Measurements from ENCODE around the gene C14orf180.

C14orf180 gene

GRCh38 chr14:104579507-104579906, at the start of gene C14orf180:
C14orf180 (plus strand) TSS chr14:104579764; CDS start chr14:104586431, 6,667 bp downstream.
- no peak for DNase-seq

- no peak for DNase-seq
Measured at GRCh38 chr14:104530646-104531045, 48.9 kb upstream of the C14orf180 start.

- DNase-seq = no peak
Measured at GRCh38 chr14:104531421-104532190, 48.0 kb upstream of the C14orf180 start.

GRCh38 chr14:104532191-104532555, 47.4 kb upstream of the C14orf180 start:
- no peak for DNase-seq

- DNase-seq = no peak
Measured at GRCh38 chr14:104534036-104534435, 45.5 kb upstream of the C14orf180 start.

- DNase-seq = no peak
Measured at GRCh38 chr14:104536942-104537612, 42.5 kb upstream of the C14orf180 start.

- no peak for DNase-seq
Measured at GRCh38 chr14:104537613-104537988, 42.0 kb upstream of the C14orf180 start.

- no peak for DNase-seq
Measured at GRCh38 chr14:104541905-104542465, 37.6 kb upstream of the C14orf180 start.

GRCh38 chr14:104542871-104543830, 36.4 kb upstream of the C14orf180 start:
- DNase-seq = no peak

GRCh38 chr14:104544362-104544961, 35.1 kb upstream of the C14orf180 start:
- no peak for DNase-seq

- no peak for DNase-seq
Measured at GRCh38 chr14:104545151-104545941, 34.2 kb upstream of the C14orf180 start.

GRCh38 chr14:104545942-104546501, 33.5 kb upstream of the C14orf180 start:
- DNase-seq = no peak

- no peak for DNase-seq
Measured at GRCh38 chr14:104546591-104547309, 32.8 kb upstream of the C14orf180 start.

- no peak for DNase-seq
Measured at GRCh38 chr14:104547310-104547997, 32.1 kb upstream of the C14orf180 start.

GRCh38 chr14:104547998-104548700, 31.4 kb upstream of the C14orf180 start:
- DNase-seq = no peak

GRCh38 chr14:104548802-104549535, 30.6 kb upstream of the C14orf180 start:
- DNase-seq = no peak

GRCh38 chr14:104549536-104550339, 29.8 kb upstream of the C14orf180 start:
- no peak for DNase-seq

All from activated naive CD4-positive, alpha-beta T cell treated with anti-CD3 and anti-CD28 coated beads, Interleukin-2, amount 50 U/mL, for 16 hours (primary cell).